ENCODE data around the gene DPEP2NB. TPM values are rescaled to one million over a fixed set of nuclear protein-coding genes. Genes with fewer than 3 reads are reported as not detected.

DPEP2NB gene
- total RNA-seq, 6 experiments from 2014 or later, result not detected

GRCh38 chr16:68028996-68029395, 13.3 kb upstream of the DPEP2NB start:
- no peak overlapping the region for H3K27ac Mint-ChIP-seq
- no peak for DNase-seq
- H3K27me3 Mint-ChIP-seq (ENCODE audit: insufficient read depth), result no peaks in the 10 kb centered on the region
- TF ChIP-seq, protein P1, sequence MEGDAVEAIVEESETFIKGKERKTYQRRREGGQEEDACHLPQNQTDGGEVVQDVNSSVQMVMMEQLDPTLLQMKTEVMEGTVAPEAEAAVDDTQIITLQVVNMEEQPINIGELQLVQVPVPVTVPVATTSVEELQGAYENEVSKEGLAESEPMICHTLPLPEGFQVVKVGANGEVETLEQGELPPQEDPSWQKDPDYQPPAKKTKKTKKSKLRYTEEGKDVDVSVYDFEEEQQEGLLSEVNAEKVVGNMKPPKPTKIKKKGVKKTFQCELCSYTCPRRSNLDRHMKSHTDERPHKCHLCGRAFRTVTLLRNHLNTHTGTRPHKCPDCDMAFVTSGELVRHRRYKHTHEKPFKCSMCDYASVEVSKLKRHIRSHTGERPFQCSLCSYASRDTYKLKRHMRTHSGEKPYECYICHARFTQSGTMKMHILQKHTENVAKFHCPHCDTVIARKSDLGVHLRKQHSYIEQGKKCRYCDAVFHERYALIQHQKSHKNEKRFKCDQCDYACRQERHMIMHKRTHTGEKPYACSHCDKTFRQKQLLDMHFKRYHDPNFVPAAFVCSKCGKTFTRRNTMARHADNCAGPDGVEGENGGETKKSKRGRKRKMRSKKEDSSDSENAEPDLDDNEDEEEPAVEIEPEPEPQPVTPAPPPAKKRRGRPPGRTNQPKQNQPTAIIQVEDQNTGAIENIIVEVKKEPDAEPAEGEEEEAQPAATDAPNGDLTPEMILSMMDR (IDR thresholded peaks at IDR 0.05), result no peak
- H3K4me1 Mint-ChIP-seq (ENCODE audit: low read depth), result peaks cover 24% of the 10 kb centered on the region
- no peaks in the 10 kb centered on the region for H3K9me3 Mint-ChIP-seq
- H3K4me3 Mint-ChIP-seq, result no peak overlapping the region
- peaks cover 19% of the 10 kb centered on the region for H3K36me3 Mint-ChIP-seq (ENCODE audit: low read depth)

GRCh38 chr16:68022728-68023537, 7.2 kb upstream of the DPEP2NB start, which contains the start of the genes DDX28 and DUS2:
Gene DDX28, minus strand, starts transcription at chr16:68023232. Its CDS starts 30 bp downstream, at chr16:68023202.
Gene DUS2, plus strand, starts transcription at chr16:68023284. Its CDS starts 14,740 bp downstream, at chr16:68038024.
- Mint-ChIP-seq H3K27me3 (ENCODE audit: insufficient read depth) (no peaks in the 10 kb centered on the region; the same call in 1 of the 2 replicates), H3K4me1 (ENCODE audit: low read depth) (peaks cover 14% of the 10 kb centered on the region), H3K9me3 (no peaks in the 10 kb centered on the region), H3K36me3 (ENCODE audit: low read depth) (peaks cover 21% of the 10 kb centered on the region), H3K4me3 (peak within 1 kb of the TSS; percentile 98), H3K27ac (peak within 1 kb of the TSS; percentile 96)
- peak; percentile 86 for DNase-seq
- TF ChIP-seq, protein P1 (IDR thresholded peaks at IDR 0.05), result no peak

GRCh38 chr16:68022278-68022727, 6.6 kb upstream of the DPEP2NB start:
- peaks cover 14% of the 10 kb centered on the region for H3K4me1 Mint-ChIP-seq (ENCODE audit: low read depth)
- no peaks in the 10 kb centered on the region; the same call in 1 of the 2 replicates for H3K27me3 Mint-ChIP-seq (ENCODE audit: insufficient read depth)
- H3K27ac Mint-ChIP-seq, result peak overlapping the region; percentile 96
- TF ChIP-seq, protein P1 (IDR thresholded peaks at IDR 0.05), result no peak
- peaks cover 15% of the 10 kb centered on the region for H3K36me3 Mint-ChIP-seq (ENCODE audit: low read depth)
- peak overlapping the region; percentile 98 for H3K4me3 Mint-ChIP-seq
- DNase-seq, result no peak
- H3K9me3 Mint-ChIP-seq, result no peaks in the 10 kb centered on the region

DNA sequence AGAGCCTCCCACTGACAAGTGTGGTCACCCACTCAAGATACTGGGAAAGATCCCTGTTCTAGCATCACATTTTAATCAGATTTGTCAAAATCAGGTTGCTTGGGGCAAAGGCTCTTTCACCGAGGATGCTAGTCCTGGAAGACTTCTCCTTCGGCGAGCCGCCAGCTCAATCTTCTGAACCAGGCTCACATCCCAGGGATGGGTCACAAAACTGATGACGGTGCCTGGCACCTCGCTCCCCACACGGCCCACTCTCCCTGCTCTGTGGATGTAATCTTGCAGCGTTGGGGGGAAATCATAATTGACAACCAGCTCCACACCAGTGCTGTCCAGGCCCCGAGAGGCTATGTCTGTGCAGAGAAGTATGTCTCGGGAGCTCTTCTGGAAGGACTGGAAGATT, 5.8 kb upstream of the DPEP2NB start:
- DNase-seq, result no peak
- Mint-ChIP-seq H3K4me1 (ENCODE audit: low read depth) (peaks cover 14% of the 10 kb centered on the region), H3K9me3 (no peaks in the 10 kb centered on the region), H3K27ac (no peak overlapping the region), H3K36me3 (ENCODE audit: low read depth) (peaks cover 14% of the 10 kb centered on the region), H3K27me3 (ENCODE audit: insufficient read depth) (no peaks in the 10 kb centered on the region; the same call in 1 of the 2 replicates), H3K4me3 (peak overlapping the region; percentile 98)
- TF ChIP-seq, protein P1 (IDR thresholded peaks at IDR 0.05), result no peak

GRCh38 chr16:68019167-68019680, 3.5 kb upstream of the DPEP2NB start:
- TF ChIP-seq, protein P1 (IDR thresholded peaks at IDR 0.05), result no peak
- no peak for DNase-seq
- Mint-ChIP-seq H3K27me3 (ENCODE audit: insufficient read depth) (no peaks in the 10 kb centered on the region; the same call in 1 of the 2 replicates), H3K27ac (no peak overlapping the region), H3K9me3 (no peaks in the 10 kb centered on the region), H3K36me3 (ENCODE audit: low read depth) (peaks cover 9% of the 10 kb centered on the region), H3K4me1 (ENCODE audit: low read depth) (peaks cover 19% of the 10 kb centered on the region), H3K4me3 (no peak overlapping the region)

All from HFFc6 (cell line).